Measurements from ENCODE around the gene SYTL4. TPM values are rescaled to one million over a fixed set of nuclear protein-coding genes. Genes with fewer than 3 reads are reported as not detected.

Gene SYTL4
- total and polyA plus RNA-seq, 2 of the 8 experiments (the other 6 are each of a cell fraction or from before 2014, with no cell fraction given): 0.11 TPM

DNA sequence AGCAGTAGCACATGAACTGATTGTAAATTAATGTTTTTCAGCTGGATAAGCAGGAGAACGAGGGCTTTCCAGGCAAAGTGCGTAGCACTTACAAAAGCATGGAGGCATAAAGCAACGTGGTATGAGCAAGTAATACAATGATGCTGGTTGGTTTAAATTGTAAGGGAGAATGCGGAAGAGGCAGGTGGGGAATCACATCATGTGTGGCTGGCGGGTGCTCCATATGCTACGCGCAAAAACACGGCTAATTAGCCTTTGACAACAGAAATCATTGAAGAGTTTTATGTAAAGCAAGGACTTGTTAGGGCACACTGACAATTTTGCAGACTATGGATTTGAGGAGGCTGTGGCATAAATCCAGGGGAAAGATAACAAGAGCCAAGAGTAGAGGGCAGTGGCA lies 14.6 kb downstream of the SYTL4 start:
- no peaks in the 10 kb centered on the region for H4K20me1 ChIP-seq (replicated peaks in 1 of 2; ENCODE audit: control insufficient read depth in 1 of 2, insufficient read depth in 2 of 2, low read length in 2 of 2)
- H2BK12ac ChIP-seq (ENCODE audit: low read depth, low read length): no peak overlapping the region
- WGBS, 2 experiments (ENCODE audit: extremely low coverage in 1 of 2, insufficient coverage in 1 of 2, insufficient read length in 1 of 2, insufficient replicate concordance in 2 of 2, low coverage in 1 of 2, low lambda C conversion rate in 2 of 2, missing lambda C conversion rate in 1 of 2): 97% methylated on average over 8 of the region's 8 CpGs; no CpG with 5 or more reads in 1 of the 2 experiments
- no peak overlapping the region for H3K4me2 ChIP-seq (ENCODE audit: insufficient read depth in 1 of 2, low read depth in 2 of 2, low read length in 2 of 2)
- H3K79me1 ChIP-seq (ENCODE audit: low read depth, low read length): no peaks in the 10 kb centered on the region
- H3K9me3 ChIP-seq (ENCODE audit: insufficient read depth in 2 of 2, low read depth in 1 of 2, low read length in 1 of 2): no peaks in the 10 kb centered on the region
- no peak overlapping the region for H4K91ac ChIP-seq (replicated peaks; ENCODE audit: insufficient read length, low read length)
- no peak overlapping the region for H2AFZ ChIP-seq (ENCODE audit: low read length)
- POLR2A ChIA-PET (ENCODE audit: partially characterized antibody): no interaction called here
- FAIRE-seq (no peak), DNase-seq (ENCODE audit: low read depth in 1 of 2, low spot score in 2 of 2) (no peak)
- H3K27ac ChIP-seq (ENCODE audit: low read depth, low read length): no peak overlapping the region
- H3K9ac ChIP-seq (replicated peaks in 1 of 4; ENCODE audit: extremely low read depth in 1 of 4, low read depth in 3 of 4, low read length in 3 of 4): no peak overlapping the region
- CTCF ChIA-PET (ENCODE audit: partially characterized antibody): interaction anchor here (1.2 kb wide), 1 partner anchor 32 kb away, joined by 5 read pairs; no protein-coding TSS in a partner anchor
- no peak overlapping the region for H4K8ac ChIP-seq (ENCODE audit: extremely low read depth, insufficient read depth, low read length)
- H3K4me3 ChIP-seq (ENCODE audit: extremely low read depth in 1 of 4, insufficient read depth in 2 of 4, low read depth in 3 of 4, low read length in 4 of 4): no peak overlapping the region
- H3K56ac ChIP-seq (replicated peaks; ENCODE audit: insufficient read length, low read depth, low read length): no peak overlapping the region
- H2BK120ac ChIP-seq (replicated peaks; ENCODE audit: low read depth, low read length): no peak overlapping the region
- no peak for TF ChIP-seq FOSL1 (IDR thresholded peaks at IDR 0.05; ENCODE audit: insufficient read depth, low read depth, low read length)
- no peak for TF ChIP-seq TBP (IDR thresholded peaks at IDR 0.05; ENCODE audit: low read depth, low read length)
- no peak for TF ChIP-seq CHD2 (IDR thresholded peaks at IDR 0.05; ENCODE audit: low read length)
- TF ChIP-seq RFX5 (IDR thresholded peaks at IDR 0.05; ENCODE audit: borderline replicate concordance, low read depth, low read length): no peak
- H3K36me3 ChIP-seq (ENCODE audit: control insufficient read depth in 2 of 4, insufficient read depth in 4 of 4, low read length in 3 of 4): no peaks in the 10 kb centered on the region
- no peaks in the 10 kb centered on the region for H3K79me2 ChIP-seq (ENCODE audit: control insufficient read depth in 1 of 2, insufficient read depth in 2 of 2, low read length in 2 of 2)
- H3K23me2 ChIP-seq (ENCODE audit: low read depth, low read length): no peaks in the 10 kb centered on the region
- H2AK5ac ChIP-seq (ENCODE audit: low read depth, low read length): no peak overlapping the region
- no peaks in the 10 kb centered on the region for H3K4me1 ChIP-seq (replicated peaks in 1 of 4; ENCODE audit: control insufficient read depth in 3 of 4, insufficient read depth in 4 of 4, low read length in 3 of 4)
- H2BK20ac ChIP-seq (ENCODE audit: low read length): no peak overlapping the region
- H3K18ac ChIP-seq (ENCODE audit: extremely low read depth, low read length): no peak overlapping the region
- H3K27me3 ChIP-seq (replicated peaks in 1 of 4; ENCODE audit: control insufficient read depth in 3 of 4, extremely low read depth in 1 of 4, insufficient read depth in 3 of 4, low read length in 3 of 4): no peaks in the 10 kb centered on the region
- H2BK15ac ChIP-seq (ENCODE audit: low read length): no peak overlapping the region
- no peak overlapping the region for H3K23ac ChIP-seq (ENCODE audit: insufficient read length)
- H3K14ac ChIP-seq (ENCODE audit: insufficient read length): no peak overlapping the region
- no peak overlapping the region for H4K5ac ChIP-seq (ENCODE audit: insufficient read length, low read depth, low read length)
- H2BK5ac ChIP-seq (ENCODE audit: low read depth, low read length): no peak overlapping the region
- H3K4ac ChIP-seq (replicated peaks; ENCODE audit: insufficient read length, low read depth, low read length): no peak overlapping the region
